ENCODE measurements around the gene OCIAD1.

- no peak for TF ChIP-seq POLR2A (IDR thresholded peaks at IDR 0.05; ENCODE audit: low read length)
- TF ChIP-seq GATA1 (IDR thresholded peaks at IDR 0.05; ENCODE audit: low read depth, low read length) = no peak
Measured at GRCh38 chr4:48901196-48901595, 70.3 kb downstream of the OCIAD1 start.
